ENCODE results near the gene FXYD1. TPM values are rescaled to one million over a fixed set of nuclear protein-coding genes. Genes with fewer than 3 reads are reported as not detected.

Gene FXYD1
- total RNA-seq, 1 experiment from 2014 or later = 13.3 TPM

DNA sequence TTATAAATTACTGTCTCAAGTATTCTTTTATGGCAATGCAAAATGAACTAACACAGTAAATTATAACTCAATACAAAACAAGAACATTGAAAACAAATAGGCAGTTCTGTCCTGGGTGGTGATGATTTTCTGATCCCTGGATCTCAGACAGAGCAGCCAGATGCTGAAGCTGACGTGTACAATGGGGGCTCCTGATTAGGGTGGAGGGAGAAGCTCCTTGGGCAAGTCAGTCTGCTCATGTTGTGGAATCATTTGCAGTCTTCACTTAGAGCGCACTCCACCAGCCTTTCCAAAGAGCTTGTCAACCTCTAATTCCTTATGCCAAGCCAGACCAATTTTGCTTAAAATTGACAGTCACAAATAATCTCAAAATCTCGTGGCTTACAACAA is 37.6 kb downstream of the FXYD1 start:
- Mint-ChIP-seq H3K4me3 (no peak overlapping the region), H3K36me3 (peaks cover 8% of the 10 kb centered on the region), H3K9me3 (peaks cover 12% of the 10 kb centered on the region), H3K27me3 (ENCODE audit: low read depth) (peaks cover 16% of the 10 kb centered on the region), H3K4me1 (peaks cover 6% of the 10 kb centered on the region), H3K27ac (no peak overlapping the region)
- no peak for TF ChIP-seq GABPB1 (CRISPR knock-in tag; IDR thresholded peaks at IDR 0.05)
- TF ChIP-seq, protein P1, sequence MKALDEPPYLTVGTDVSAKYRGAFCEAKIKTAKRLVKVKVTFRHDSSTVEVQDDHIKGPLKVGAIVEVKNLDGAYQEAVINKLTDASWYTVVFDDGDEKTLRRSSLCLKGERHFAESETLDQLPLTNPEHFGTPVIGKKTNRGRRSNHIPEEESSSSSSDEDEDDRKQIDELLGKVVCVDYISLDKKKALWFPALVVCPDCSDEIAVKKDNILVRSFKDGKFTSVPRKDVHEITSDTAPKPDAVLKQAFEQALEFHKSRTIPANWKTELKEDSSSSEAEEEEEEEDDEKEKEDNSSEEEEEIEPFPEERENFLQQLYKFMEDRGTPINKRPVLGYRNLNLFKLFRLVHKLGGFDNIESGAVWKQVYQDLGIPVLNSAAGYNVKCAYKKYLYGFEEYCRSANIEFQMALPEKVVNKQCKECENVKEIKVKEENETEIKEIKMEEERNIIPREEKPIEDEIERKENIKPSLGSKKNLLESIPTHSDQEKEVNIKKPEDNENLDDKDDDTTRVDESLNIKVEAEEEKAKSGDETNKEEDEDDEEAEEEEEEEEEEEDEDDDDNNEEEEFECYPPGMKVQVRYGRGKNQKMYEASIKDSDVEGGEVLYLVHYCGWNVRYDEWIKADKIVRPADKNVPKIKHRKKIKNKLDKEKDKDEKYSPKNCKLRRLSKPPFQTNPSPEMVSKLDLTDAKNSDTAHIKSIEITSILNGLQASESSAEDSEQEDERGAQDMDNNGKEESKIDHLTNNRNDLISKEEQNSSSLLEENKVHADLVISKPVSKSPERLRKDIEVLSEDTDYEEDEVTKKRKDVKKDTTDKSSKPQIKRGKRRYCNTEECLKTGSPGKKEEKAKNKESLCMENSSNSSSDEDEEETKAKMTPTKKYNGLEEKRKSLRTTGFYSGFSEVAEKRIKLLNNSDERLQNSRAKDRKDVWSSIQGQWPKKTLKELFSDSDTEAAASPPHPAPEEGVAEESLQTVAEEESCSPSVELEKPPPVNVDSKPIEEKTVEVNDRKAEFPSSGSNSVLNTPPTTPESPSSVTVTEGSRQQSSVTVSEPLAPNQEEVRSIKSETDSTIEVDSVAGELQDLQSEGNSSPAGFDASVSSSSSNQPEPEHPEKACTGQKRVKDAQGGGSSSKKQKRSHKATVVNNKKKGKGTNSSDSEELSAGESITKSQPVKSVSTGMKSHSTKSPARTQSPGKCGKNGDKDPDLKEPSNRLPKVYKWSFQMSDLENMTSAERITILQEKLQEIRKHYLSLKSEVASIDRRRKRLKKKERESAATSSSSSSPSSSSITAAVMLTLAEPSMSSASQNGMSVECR (CRISPR knock-in tag; IDR thresholded peaks at IDR 0.05; ENCODE audit: borderline replicate concordance) = no peak
- TF ChIP-seq, protein P2, sequence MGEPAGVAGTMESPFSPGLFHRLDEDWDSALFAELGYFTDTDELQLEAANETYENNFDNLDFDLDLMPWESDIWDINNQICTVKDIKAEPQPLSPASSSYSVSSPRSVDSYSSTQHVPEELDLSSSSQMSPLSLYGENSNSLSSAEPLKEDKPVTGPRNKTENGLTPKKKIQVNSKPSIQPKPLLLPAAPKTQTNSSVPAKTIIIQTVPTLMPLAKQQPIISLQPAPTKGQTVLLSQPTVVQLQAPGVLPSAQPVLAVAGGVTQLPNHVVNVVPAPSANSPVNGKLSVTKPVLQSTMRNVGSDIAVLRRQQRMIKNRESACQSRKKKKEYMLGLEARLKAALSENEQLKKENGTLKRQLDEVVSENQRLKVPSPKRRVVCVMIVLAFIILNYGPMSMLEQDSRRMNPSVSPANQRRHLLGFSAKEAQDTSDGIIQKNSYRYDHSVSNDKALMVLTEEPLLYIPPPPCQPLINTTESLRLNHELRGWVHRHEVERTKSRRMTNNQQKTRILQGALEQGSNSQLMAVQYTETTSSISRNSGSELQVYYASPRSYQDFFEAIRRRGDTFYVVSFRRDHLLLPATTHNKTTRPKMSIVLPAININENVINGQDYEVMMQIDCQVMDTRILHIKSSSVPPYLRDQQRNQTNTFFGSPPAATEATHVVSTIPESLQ (CRISPR knock-in tag; IDR thresholded peaks at IDR 0.05) = no peak
- TF ChIP-seq JUN (CRISPR knock-in tag; IDR thresholded peaks at IDR 0.05) = no peak
- TF ChIP-seq NR1H2 (CRISPR knock-in tag; IDR thresholded peaks at IDR 0.05) = no peak
- TF ChIP-seq JAZF1 (CRISPR knock-in tag; IDR thresholded peaks at IDR 0.05) = no peak
- TF ChIP-seq, protein P3, sequence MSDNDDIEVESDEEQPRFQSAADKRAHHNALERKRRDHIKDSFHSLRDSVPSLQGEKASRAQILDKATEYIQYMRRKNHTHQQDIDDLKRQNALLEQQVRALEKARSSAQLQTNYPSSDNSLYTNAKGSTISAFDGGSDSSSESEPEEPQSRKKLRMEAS (CRISPR knock-in tag; IDR thresholded peaks at IDR 0.05) = no peak
- no peak for TF ChIP-seq FOXJ3 (CRISPR knock-in tag; IDR thresholded peaks at IDR 0.05; ENCODE audit: borderline replicate concordance)
- TF ChIP-seq NFATC4 (CRISPR knock-in tag; IDR thresholded peaks at IDR 0.05) = no peak
- TF ChIP-seq ZNF263 (CRISPR knock-in tag; IDR thresholded peaks at IDR 0.05; ENCODE audit: low read depth) = no peak
- TF ChIP-seq HMGA2 (CRISPR knock-in tag; IDR thresholded peaks at IDR 0.05) = no peak
- TF ChIP-seq, protein P4, sequence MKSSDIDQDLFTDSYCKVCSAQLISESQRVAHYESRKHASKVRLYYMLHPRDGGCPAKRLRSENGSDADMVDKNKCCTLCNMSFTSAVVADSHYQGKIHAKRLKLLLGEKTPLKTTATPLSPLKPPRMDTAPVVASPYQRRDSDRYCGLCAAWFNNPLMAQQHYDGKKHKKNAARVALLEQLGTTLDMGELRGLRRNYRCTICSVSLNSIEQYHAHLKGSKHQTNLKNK (CRISPR knock-in tag; IDR thresholded peaks at IDR 0.05) = no peak
- TF ChIP-seq ZNF671 (CRISPR knock-in tag; IDR thresholded peaks at IDR 0.05) = no peak
- TF ChIP-seq, protein P5, sequence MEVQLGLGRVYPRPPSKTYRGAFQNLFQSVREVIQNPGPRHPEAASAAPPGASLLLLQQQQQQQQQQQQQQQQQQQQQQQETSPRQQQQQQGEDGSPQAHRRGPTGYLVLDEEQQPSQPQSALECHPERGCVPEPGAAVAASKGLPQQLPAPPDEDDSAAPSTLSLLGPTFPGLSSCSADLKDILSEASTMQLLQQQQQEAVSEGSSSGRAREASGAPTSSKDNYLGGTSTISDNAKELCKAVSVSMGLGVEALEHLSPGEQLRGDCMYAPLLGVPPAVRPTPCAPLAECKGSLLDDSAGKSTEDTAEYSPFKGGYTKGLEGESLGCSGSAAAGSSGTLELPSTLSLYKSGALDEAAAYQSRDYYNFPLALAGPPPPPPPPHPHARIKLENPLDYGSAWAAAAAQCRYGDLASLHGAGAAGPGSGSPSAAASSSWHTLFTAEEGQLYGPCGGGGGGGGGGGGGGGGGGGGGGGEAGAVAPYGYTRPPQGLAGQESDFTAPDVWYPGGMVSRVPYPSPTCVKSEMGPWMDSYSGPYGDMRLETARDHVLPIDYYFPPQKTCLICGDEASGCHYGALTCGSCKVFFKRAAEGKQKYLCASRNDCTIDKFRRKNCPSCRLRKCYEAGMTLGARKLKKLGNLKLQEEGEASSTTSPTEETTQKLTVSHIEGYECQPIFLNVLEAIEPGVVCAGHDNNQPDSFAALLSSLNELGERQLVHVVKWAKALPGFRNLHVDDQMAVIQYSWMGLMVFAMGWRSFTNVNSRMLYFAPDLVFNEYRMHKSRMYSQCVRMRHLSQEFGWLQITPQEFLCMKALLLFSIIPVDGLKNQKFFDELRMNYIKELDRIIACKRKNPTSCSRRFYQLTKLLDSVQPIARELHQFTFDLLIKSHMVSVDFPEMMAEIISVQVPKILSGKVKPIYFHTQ (CRISPR knock-in tag; IDR thresholded peaks at IDR 0.05) = no peak
- no peak for TF ChIP-seq ZNF317 (CRISPR knock-in tag; IDR thresholded peaks at IDR 0.05; ENCODE audit: borderline replicate concordance, low read depth)
- TF ChIP-seq, protein P6, sequence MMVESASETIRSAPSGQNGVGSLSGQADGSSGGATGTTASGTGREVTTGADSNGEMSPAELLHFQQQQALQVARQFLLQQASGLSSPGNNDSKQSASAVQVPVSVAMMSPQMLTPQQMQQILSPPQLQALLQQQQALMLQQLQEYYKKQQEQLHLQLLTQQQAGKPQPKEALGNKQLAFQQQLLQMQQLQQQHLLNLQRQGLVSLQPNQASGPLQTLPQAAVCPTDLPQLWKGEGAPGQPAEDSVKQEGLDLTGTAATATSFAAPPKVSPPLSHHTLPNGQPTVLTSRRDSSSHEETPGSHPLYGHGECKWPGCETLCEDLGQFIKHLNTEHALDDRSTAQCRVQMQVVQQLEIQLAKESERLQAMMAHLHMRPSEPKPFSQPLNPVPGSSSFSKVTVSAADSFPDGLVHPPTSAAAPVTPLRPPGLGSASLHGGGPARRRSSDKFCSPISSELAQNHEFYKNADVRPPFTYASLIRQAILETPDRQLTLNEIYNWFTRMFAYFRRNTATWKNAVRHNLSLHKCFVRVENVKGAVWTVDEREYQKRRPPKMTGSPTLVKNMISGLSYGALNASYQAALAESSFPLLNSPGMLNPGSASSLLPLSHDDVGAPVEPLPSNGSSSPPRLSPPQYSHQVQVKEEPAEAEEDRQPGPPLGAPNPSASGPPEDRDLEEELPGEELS (CRISPR knock-in tag; IDR thresholded peaks at IDR 0.05) = no peak
- no peak for TF ChIP-seq TEAD4 (CRISPR knock-in tag; IDR thresholded peaks at IDR 0.05)
- ATAC-seq (no peak), DNase-seq (ENCODE audit: low spot score) (no peak)
- ChIA-PET CTCF (interaction anchor here (0.6 to 1.1 kb wide), 3 partner anchors 49 to 109 kb away, joined by 3 to 5 read pairs (median 4); no protein-coding TSS in a partner anchor), POLR2A (no interaction called here)

Data from WTC11 (cell line).